Suprapubic skin (tissue), 4 donors: Measurements from ENCODE around the gene BAHD1. TPM values are rescaled to one million over a fixed set of nuclear protein-coding genes. Genes with fewer than 3 reads are reported as not detected.

ENCODE experiments used
- DNase-seq, 2 donors: peaks; one replicate each; pipeline ENCODE4 v3.0.0-alpha.2; 2019; ENCODE audit warnings: low spot score in 2 of 2
- H3K27ac ChIP-seq: fragments of 200-600 bp; sonication (generic); one replicate; pipeline ENCODE4 v1.5.1; 2019
- H3K27me3 ChIP-seq: fragments of 200-600 bp; sonication (generic); one replicate; pipeline ENCODE4 v1.5.1; 2019
- H3K36me3 ChIP-seq: fragments of 200-600 bp; sonication (generic); one replicate; pipeline ENCODE4 v1.5.1; 2019
- H3K4me1 ChIP-seq: fragments of 200-600 bp; sonication (generic); one replicate; pipeline ENCODE4 v1.5.1; 2019
- H3K4me3 ChIP-seq: fragments of 200-600 bp; sonication (generic); one replicate; pipeline ENCODE4 v1.5.1; 2019; ENCODE audit warnings: mild to moderate bottlenecking
- H3K9me3 ChIP-seq: fragments of 200-600 bp; sonication (generic); one replicate; pipeline ENCODE4 v1.5.1; 2019
- EP300 ChIP-seq: sonication (generic); formaldehyde crosslinking; IDR thresholded peaks from one replicate; pipeline ENCODE4 v1.6.1; 2017; ENCODE audit warnings: antibody characterized with exemption
- POLR2A ChIP-seq, 2 donors: fragments of 450-650 bp; IDR thresholded peaks; one replicate each; pipeline ENCODE4 v1.6.1; 2017; ENCODE audit warnings: antibody characterized with exemption in 2 of 2, mild to moderate bottlenecking in 2 of 2, moderate library complexity in 2 of 2
- POLR2AphosphoS5 ChIP-seq, 3 donors: sonication (generic); formaldehyde crosslinking; IDR thresholded peaks; one replicate each; pipeline ENCODE4 v1.6.1; 2017; ENCODE audit warnings: antibody characterized with exemption in 3 of 3
- WGBS: methylation state at CpG from one replicate; pipeline ENCODE4 v1.1.5; 2018; 5-methylcytosine and 5-hydroxymethylcytosine counted together
- total RNA-seq, 4 donors: library from RNA; depleted of rRNA; stranded (reverse); fragments of >200 nt; gene quantifications; one replicate each; pipeline ENCODE4 v1.1.0, GENCODE V29; 2016
- TF ChIP-seq, protein P1 (sequence below), 2 donors: fragments of 200-600 bp in 1 of 2; fragments of 450-650 bp in 1 of 2; sonication (generic) in 1 of 2; IDR thresholded peaks; one replicate each; pipeline ENCODE4 v1.5.1; 2016 to 2019; ENCODE audit warnings: antibody characterized with exemption in 2 of 2, mild to moderate bottlenecking in 1 of 2, moderate library complexity in 1 of 2

Gene BAHD1
- total RNA-seq, 4 donors from 2014 or later: 16.8 to 24.6 (median 19.2) TPM

GRCh38 chr15:40511093-40511471 is 70.3 kb downstream of the BAHD1 start:
- peak overlapping the region; percentile 66 for H3K4me3 ChIP-seq

DNA sequence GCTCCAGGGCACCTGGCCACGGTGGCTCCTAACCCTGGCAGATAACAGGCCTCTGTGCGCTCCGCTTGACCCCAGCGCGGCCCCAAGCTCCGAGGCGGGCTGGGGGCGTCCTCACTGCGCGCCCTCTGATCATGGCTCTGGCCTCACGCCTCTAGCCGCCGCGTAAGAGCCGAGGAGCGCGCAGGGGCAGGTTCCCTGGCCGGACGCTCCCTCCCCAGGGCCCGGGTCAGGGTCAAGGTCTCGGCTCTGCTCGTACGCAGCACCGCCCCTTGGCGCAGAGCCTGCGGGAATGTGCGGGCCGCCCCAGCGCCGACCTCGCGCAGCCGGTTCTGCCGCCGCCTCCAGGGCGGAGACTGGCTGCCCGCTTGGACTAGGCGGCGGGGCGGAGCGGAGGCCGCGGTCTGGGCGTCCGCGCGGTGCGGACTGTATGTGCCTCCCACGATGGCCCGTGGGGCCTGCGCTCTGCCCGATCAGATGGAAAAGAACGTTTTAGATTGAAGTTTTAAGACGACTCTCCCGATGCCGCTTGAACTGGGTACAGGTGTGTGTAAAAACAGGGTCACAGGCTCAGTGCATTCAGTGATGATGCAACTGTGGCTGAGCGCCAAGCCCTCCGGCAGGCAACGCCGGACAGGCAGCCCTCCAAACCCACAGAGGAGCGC is 70.8 kb downstream of the BAHD1 start:
- Histone ChIP-seq H3K9me3 (no peaks in the 10 kb centered on the region), H3K4me1 (peaks cover 28% of the 10 kb centered on the region), H3K36me3 (no peaks in the 10 kb centered on the region), H3K27ac (peak overlapping the region; percentile 35), H3K4me3 (peak overlapping the region; percentile 66), H3K27me3 (no peaks in the 10 kb centered on the region)
- peak in 1 of 2 donors; percentile 78 for DNase-seq
- 2% methylated on average over 17 of the region's 61 CpGs for WGBS
- TF ChIP-seq POLR2A (IDR thresholded peaks at IDR 0.05) (no peak), POLR2AphosphoS5 (IDR thresholded peaks at IDR 0.05) (no peak), EP300 (no peak)
- TF ChIP-seq, protein P1, sequence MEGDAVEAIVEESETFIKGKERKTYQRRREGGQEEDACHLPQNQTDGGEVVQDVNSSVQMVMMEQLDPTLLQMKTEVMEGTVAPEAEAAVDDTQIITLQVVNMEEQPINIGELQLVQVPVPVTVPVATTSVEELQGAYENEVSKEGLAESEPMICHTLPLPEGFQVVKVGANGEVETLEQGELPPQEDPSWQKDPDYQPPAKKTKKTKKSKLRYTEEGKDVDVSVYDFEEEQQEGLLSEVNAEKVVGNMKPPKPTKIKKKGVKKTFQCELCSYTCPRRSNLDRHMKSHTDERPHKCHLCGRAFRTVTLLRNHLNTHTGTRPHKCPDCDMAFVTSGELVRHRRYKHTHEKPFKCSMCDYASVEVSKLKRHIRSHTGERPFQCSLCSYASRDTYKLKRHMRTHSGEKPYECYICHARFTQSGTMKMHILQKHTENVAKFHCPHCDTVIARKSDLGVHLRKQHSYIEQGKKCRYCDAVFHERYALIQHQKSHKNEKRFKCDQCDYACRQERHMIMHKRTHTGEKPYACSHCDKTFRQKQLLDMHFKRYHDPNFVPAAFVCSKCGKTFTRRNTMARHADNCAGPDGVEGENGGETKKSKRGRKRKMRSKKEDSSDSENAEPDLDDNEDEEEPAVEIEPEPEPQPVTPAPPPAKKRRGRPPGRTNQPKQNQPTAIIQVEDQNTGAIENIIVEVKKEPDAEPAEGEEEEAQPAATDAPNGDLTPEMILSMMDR (IDR thresholded peaks at IDR 0.05): no peak

More at GRCh38 chr15:40511093-40511471, 70.3 kb downstream of the BAHD1 start:
- Histone ChIP-seq H3K27me3 (no peaks in the 10 kb centered on the region), H3K9me3 (no peaks in the 10 kb centered on the region), H3K36me3 (no peaks in the 10 kb centered on the region), H3K27ac (peak overlapping the region; percentile 35), H3K4me1 (peaks cover 28% of the 10 kb centered on the region)
- TF ChIP-seq EP300 (no peak), POLR2AphosphoS5 (IDR thresholded peaks at IDR 0.05) (no peak), POLR2A (IDR thresholded peaks at IDR 0.05) (no peak)
- WGBS: 14% methylated on average over 16 of the region's 22 CpGs
- no peak for DNase-seq

DNA sequence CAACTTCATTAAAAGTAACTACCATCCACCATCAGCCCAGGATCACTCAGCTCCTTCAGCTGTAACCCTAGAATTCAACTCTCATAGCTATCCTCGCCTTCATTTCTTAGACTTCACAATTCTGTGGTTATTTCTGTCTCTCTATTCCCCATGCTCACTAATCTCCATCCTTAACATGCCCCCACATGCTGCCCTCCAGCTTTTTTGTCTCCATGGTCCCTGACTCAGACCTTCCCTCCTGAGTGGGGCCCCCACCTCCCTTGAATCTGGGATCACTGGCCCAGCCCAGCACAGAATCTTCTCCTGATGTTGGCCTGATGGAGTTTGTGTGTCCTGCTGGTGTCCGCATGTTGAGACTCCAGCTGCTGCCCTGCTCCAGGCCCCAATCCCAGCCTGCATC is 71.7 kb downstream of the BAHD1 start:
- Histone ChIP-seq H3K4me1 (peaks cover 20% of the 10 kb centered on the region), H3K36me3 (no peaks in the 10 kb centered on the region), H3K9me3 (no peaks in the 10 kb centered on the region), H3K27me3 (no peaks in the 10 kb centered on the region), H3K4me3 (no peak overlapping the region), H3K27ac (no peak overlapping the region)
- TF ChIP-seq POLR2A (IDR thresholded peaks at IDR 0.05) (no peak), EP300 (no peak), POLR2AphosphoS5 (IDR thresholded peaks at IDR 0.05) (no peak)
- TF ChIP-seq, protein P1 (IDR thresholded peaks at IDR 0.05): no peak
- no peak for DNase-seq
- 89% methylated on average over 2 of the region's 2 CpGs for WGBS

- Histone ChIP-seq H3K4me1 (peaks cover 19% of the 10 kb centered on the region), H3K27me3 (no peaks in the 10 kb centered on the region), H3K9me3 (no peaks in the 10 kb centered on the region), H3K36me3 (no peaks in the 10 kb centered on the region), H3K4me3 (no peak overlapping the region), H3K27ac (no peak overlapping the region)
- TF ChIP-seq EP300: no peak
- no peak for TF ChIP-seq POLR2A (IDR thresholded peaks at IDR 0.05)
- TF ChIP-seq, protein P1 (IDR thresholded peaks at IDR 0.05): no peak
- no peak for TF ChIP-seq POLR2AphosphoS5 (IDR thresholded peaks at IDR 0.05)
- no peak for DNase-seq
- 82% methylated on average over 2 of the region's 5 CpGs for WGBS
Measured at GRCh38 chr15:40513609-40514008, 72.9 kb downstream of the BAHD1 start.

GRCh38 chr15:40516322-40516721 is 75.6 kb downstream of the BAHD1 start:
- H3K4me3 ChIP-seq: no peak overlapping the region
- H3K36me3 ChIP-seq: no peaks in the 10 kb centered on the region
- no peaks in the 10 kb centered on the region for H3K9me3 ChIP-seq
- DNase-seq: no peak
- H3K27ac ChIP-seq: no peak overlapping the region
- peaks cover 9% of the 10 kb centered on the region for H3K4me1 ChIP-seq
- 94% methylated on average over 2 of the region's 2 CpGs for WGBS
- H3K27me3 ChIP-seq: no peaks in the 10 kb centered on the region
- no peak for TF ChIP-seq POLR2AphosphoS5 (IDR thresholded peaks at IDR 0.05)
- TF ChIP-seq, protein P1 (IDR thresholded peaks at IDR 0.05): no peak
- no peak for TF ChIP-seq POLR2A (IDR thresholded peaks at IDR 0.05)
- no peak for TF ChIP-seq EP300

Other genes with a start within 250 kb of the BAHD1 start
- 100 to 1,000 TPM in 1 of 4 donors, 10 to 100 TPM in 3; 71.7 to 145 (median 79.2) TPM for gene PAK6, start 201.9 kb upstream of the BAHD1 start, total RNA-seq
- not detected for gene ANKRD63, start 157.9 kb upstream of the BAHD1 start, total RNA-seq
- 1 to 10 TPM in 3 of 4 donors, under 1 TPM in 1; 0.34 to 3.0 (median 2.0) TPM for gene PLCB2, start 133.0 kb upstream of the BAHD1 start, total RNA-seq
- gene INAFM2, start 117.3 kb upstream of the BAHD1 start, total RNA-seq: 1 to 10 TPM; 3.3 to 9.1 (median 6.1) TPM
- 10 to 100 TPM in 2 of 4 donors, 1 to 10 TPM in 2; 6.1 to 47.9 (median 10.9) TPM for gene CCDC9B, start 100.0 kb upstream of the BAHD1 start, total RNA-seq
- not detected for gene PHGR1, start 89.9 kb upstream of the BAHD1 start, total RNA-seq
- gene DISP2, start 82.7 kb upstream of the BAHD1 start, total RNA-seq: under 1 TPM in 3 of 4 donors, not detected in 1; 0.04 to 0.21 (median 0.05) TPM
- gene KNSTRN, start 58.2 kb upstream of the BAHD1 start, total RNA-seq: 10 to 100 TPM; 13.5 to 24.3 (median 18.9) TPM
- 10 to 100 TPM in 2 of 4 donors, 1 to 10 TPM in 2; 7.7 to 18.3 (median 13.3) TPM for gene IVD, start 35.2 kb upstream of the BAHD1 start, total RNA-seq
- gene CHST14, start 30.0 kb downstream of the BAHD1 start, total RNA-seq: 10 to 100 TPM in 1 of 4 donors, 1 to 10 TPM in 3; 6.9 to 13.6 (median 8.3) TPM
- 10 to 100 TPM; 13.4 to 27.6 (median 19.6) TPM for gene CCDC32, start 124.1 kb downstream of the BAHD1 start, total RNA-seq
- 10 to 100 TPM in 3 of 4 donors, 1 to 10 TPM in 1; 8.1 to 14.0 (median 12.1) TPM for gene RPUSD2, start 128.3 kb downstream of the BAHD1 start, total RNA-seq
- 1 to 10 TPM; 2.5 to 4.9 (median 3.1) TPM for gene KNL1, start 153.3 kb downstream of the BAHD1 start, total RNA-seq